GM06990 (cell line): Measurements from ENCODE around the gene HCK.

Experiments used
- DNase-seq: peaks from one replicate; pipeline ENCODE4 v3.0.0-alpha.2; 2011; ENCODE audit not compliant: insufficient read length; ENCODE audit errors: extremely low read depth
- H3K27me3 ChIP-seq: replicated peaks from 2 replicates; pipeline ENCODE4 v1.6.0; 2011; ENCODE audit warnings: low read length; ENCODE audit not compliant: control insufficient read depth, insufficient read depth
- H3K36me3 ChIP-seq: 2 replicates; pipeline ENCODE4 v1.5.1; 2011; ENCODE audit warnings: low read length; ENCODE audit not compliant: control insufficient read depth, insufficient read depth
- H3K4me3 ChIP-seq: replicated peaks from 2 replicates; pipeline ENCODE4 v1.5.1; 2011; ENCODE audit warnings: low read depth, mild to moderate bottlenecking, control low read depth, low read length
- TF ChIP-seq, protein P1 (sequence below): IDR thresholded peaks from 2 replicates; pipeline ENCODE4 v1.5.1; 2011; ENCODE audit warnings: low read length, control low read depth, mild to moderate bottlenecking, inconsistent platforms; ENCODE audit not compliant: insufficient read depth, poor library complexity, severe bottlenecking

Gene HCK

DNA sequence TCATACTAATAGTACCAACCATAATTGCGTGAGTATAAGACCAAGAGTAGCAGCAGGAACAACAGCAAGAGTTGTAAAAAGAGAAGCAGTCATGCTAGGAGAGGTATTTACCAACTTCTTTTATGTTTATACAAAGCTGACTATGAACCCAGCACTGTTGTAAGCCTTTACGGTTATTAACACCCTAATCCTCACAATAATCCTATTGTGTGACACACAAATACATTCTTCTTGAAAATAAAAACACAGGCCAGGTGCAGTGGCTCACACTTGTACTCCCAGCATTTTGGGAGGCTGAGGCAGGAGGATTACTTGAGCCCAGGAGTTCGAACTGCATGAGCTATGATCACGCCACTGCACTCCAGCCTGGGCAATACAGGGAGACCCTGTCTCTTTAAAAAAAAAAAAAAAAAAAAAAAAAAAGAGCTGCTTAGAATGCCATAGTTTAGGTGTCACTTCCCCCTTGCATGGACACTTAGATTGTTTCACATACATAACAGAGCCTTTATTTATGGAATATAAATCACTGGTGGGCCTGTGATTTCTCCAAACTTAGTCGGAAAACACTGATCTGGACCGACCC, 20.2 kb downstream of the HCK start:
- Histone ChIP-seq H3K4me3 (no peak overlapping the region), H3K27me3 (no peaks in the 10 kb centered on the region), H3K36me3 (no peaks in the 10 kb centered on the region)
- TF ChIP-seq, protein P1, sequence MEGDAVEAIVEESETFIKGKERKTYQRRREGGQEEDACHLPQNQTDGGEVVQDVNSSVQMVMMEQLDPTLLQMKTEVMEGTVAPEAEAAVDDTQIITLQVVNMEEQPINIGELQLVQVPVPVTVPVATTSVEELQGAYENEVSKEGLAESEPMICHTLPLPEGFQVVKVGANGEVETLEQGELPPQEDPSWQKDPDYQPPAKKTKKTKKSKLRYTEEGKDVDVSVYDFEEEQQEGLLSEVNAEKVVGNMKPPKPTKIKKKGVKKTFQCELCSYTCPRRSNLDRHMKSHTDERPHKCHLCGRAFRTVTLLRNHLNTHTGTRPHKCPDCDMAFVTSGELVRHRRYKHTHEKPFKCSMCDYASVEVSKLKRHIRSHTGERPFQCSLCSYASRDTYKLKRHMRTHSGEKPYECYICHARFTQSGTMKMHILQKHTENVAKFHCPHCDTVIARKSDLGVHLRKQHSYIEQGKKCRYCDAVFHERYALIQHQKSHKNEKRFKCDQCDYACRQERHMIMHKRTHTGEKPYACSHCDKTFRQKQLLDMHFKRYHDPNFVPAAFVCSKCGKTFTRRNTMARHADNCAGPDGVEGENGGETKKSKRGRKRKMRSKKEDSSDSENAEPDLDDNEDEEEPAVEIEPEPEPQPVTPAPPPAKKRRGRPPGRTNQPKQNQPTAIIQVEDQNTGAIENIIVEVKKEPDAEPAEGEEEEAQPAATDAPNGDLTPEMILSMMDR, result no peak
- no peak for DNase-seq

DNA sequence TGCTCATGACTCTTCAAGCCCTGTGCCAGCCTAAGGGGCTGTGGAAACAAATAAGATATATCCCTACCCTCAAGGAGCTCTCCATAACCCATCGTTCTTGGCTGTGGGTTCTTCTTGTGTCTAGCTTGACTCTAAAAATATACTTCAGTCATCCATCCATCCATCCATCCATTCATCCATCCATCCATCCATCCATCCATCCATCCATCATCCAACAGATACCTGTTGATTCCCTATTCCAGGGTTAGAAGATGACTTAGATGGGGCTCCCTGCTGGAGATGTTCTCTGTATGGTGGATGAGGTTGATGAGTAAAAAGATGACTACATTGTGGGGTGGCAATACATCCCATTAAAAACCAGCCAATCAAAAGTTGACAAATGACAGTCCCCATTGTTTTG, 23.5 kb downstream of the HCK start:
- DNase-seq, result no peak
- Histone ChIP-seq H3K4me3 (no peak overlapping the region), H3K27me3 (no peaks in the 10 kb centered on the region), H3K36me3 (no peaks in the 10 kb centered on the region)
- TF ChIP-seq, protein P1, result no peak

DNA sequence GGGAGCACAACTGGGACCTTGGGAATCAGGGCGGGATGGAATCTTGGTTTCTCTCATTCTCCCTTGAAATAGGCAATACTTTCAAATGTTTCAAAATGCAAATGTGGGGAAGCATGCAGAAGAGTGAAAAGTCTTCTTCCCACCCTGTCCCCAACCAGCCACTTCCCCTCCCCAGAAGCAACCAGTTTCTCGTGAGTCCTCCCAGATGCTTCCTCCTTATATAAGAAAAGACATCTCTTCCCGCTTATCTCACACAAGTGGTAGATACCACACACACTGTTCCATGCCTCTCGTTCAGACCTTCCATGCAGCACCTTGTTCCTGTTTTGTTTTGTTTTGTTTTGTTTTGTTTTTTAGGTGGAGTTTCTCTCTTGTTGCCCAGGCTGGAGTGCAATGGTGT, 25.1 kb downstream of the HCK start:
- no peak for DNase-seq
- Histone ChIP-seq H3K36me3 (no peaks in the 10 kb centered on the region), H3K27me3 (no peaks in the 10 kb centered on the region), H3K4me3 (no peak overlapping the region)
- TF ChIP-seq, protein P1, result no peak

DNA sequence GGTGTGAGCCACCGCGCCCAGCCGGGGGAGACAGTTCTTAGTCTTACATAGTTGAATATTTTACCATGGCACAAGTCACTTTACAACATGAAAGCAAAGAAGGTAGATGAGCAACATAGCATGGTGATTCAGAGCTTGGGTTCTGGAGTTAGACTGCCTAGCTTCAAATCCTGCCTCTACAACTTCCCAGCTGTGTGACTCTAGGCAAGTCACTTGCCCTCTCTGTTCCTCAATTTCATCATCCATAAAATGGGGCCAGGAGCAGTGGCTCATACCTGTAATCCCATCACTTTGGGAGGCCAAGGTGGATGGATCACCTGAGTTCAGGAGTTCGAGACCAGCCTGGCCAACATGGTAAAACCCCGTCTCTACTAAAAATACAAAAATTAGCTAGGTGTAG, 26.3 kb downstream of the HCK start:
- TF ChIP-seq, protein P1, result no peak
- no peak for DNase-seq
- Histone ChIP-seq H3K36me3 (no peaks in the 10 kb centered on the region), H3K4me3 (no peak overlapping the region), H3K27me3 (no peaks in the 10 kb centered on the region)

GRCh38 chr20:32078791-32079190, 26.7 kb downstream of the HCK start:
- Histone ChIP-seq H3K27me3 (no peaks in the 10 kb centered on the region), H3K4me3 (no peak overlapping the region), H3K36me3 (no peaks in the 10 kb centered on the region)
- TF ChIP-seq, protein P1, result no peak
- DNase-seq, result no peak

- TF ChIP-seq, protein P1, result peak; percentile 3
- Histone ChIP-seq H3K4me3 (no peak overlapping the region), H3K27me3 (no peaks in the 10 kb centered on the region), H3K36me3 (no peaks in the 10 kb centered on the region)
- no peak for DNase-seq
Observed at GRCh38 chr20:32079655-32080109, 27.6 kb downstream of the HCK start.
